Breast epithelium (tissue), 3 donors: ENCODE data around the gene EXOSC7.

Source experiments
- POLR2AphosphoS5 ChIP-seq, 3 donors: sonication (generic); formaldehyde crosslinking; IDR thresholded peaks; one replicate each; pipeline ENCODE4 v1.6.1; 2017; ENCODE audit warnings: antibody characterized with exemption in 3 of 3
- TF ChIP-seq, protein P1 (sequence below), 3 donors: fragments of 450-650 bp; IDR thresholded peaks; one replicate each; pipeline ENCODE4 v1.5.1; 2016 to 2017; ENCODE audit warnings: antibody characterized with exemption in 3 of 3, mild to moderate bottlenecking in 3 of 3, moderate library complexity in 3 of 3

DNA sequence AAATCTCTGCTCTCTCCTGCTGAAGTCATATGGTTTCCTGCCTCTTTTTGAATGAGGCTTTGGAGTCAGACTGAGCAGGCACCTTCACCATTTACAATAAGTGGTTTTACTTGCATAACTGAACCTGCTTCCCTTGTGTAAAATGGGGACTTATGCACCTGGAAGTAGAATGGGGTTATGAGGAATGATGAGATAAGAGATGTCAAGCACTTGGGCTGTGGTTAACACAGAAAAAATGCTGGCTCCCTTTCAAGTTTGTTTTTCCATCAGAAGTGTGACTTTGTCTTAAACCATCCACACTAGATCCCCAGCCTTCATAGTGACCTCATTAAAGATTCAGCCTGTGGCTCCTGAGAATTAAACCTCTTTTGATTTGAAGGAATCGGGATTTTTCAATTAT lies 5.2 kb downstream of the EXOSC7 start:
- TF ChIP-seq, protein P1, sequence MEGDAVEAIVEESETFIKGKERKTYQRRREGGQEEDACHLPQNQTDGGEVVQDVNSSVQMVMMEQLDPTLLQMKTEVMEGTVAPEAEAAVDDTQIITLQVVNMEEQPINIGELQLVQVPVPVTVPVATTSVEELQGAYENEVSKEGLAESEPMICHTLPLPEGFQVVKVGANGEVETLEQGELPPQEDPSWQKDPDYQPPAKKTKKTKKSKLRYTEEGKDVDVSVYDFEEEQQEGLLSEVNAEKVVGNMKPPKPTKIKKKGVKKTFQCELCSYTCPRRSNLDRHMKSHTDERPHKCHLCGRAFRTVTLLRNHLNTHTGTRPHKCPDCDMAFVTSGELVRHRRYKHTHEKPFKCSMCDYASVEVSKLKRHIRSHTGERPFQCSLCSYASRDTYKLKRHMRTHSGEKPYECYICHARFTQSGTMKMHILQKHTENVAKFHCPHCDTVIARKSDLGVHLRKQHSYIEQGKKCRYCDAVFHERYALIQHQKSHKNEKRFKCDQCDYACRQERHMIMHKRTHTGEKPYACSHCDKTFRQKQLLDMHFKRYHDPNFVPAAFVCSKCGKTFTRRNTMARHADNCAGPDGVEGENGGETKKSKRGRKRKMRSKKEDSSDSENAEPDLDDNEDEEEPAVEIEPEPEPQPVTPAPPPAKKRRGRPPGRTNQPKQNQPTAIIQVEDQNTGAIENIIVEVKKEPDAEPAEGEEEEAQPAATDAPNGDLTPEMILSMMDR (IDR thresholded peaks at IDR 0.05) = no peak
- no peak for TF ChIP-seq POLR2AphosphoS5 (IDR thresholded peaks at IDR 0.05)
